ENCODE measurements around the gene PDGFD. TPM values are rescaled to one million over a fixed set of nuclear protein-coding genes. Genes with fewer than 3 reads are reported as not detected.

PDGFD gene
- polyA plus RNA-seq, 1 donor from 2014 or later = 1.0 TPM

DNA sequence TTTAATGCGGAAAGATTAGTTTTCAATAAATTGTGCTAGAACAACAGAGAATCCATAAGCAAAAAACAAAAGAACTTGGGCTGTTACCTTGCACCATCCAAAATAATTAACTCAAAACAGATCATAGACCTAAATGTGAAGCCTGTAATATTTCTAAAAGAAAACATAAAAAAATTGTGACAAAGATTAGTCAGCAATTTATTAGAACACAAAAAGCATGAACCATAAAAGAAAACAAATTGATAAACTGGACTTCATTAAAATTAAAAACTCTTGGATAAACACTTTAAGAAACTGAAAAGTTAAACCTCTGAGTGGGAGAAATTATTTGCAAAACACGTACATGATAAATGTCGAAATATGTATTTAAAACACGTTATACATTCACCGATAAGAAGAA, 106.0 kb downstream of the PDGFD start:
- H3K9me2 ChIP-seq (ENCODE audit: insufficient read depth, low read length) = no peaks in the 10 kb centered on the region
- no peaks in the 10 kb centered on the region for H4K20me1 ChIP-seq (ENCODE audit: insufficient read depth)
- no peaks in the 10 kb centered on the region for H3K27me3 ChIP-seq (ENCODE audit: insufficient read depth, low read depth, low read length)
- H3K4me2 ChIP-seq (ENCODE audit: low read length) = no peak overlapping the region
- no peaks in the 10 kb centered on the region for H3K9me3 ChIP-seq (ENCODE audit: low read length)
- H3F3A ChIP-seq (ENCODE audit: insufficient read depth, low read length, poor library complexity, severe bottlenecking) = no peaks in the 10 kb centered on the region
- no peaks in the 10 kb centered on the region for H3K79me2 ChIP-seq (replicated peaks; ENCODE audit: insufficient read depth, low read length)
- H3K36me3 ChIP-seq (ENCODE audit: insufficient read depth, low read length) = no peaks in the 10 kb centered on the region
- no peak overlapping the region for H2AFZ ChIP-seq (ENCODE audit: low read depth, low read length)
- H3K9ac ChIP-seq (ENCODE audit: low read length) = no peak overlapping the region
- no peak for TF ChIP-seq EP300 (conservative IDR thresholded peaks at IDR 0.05; ENCODE audit: poor library complexity, severe bottlenecking)
- no peak for TF ChIP-seq RAD21 (conservative IDR thresholded peaks at IDR 0.05)
- no peak for TF ChIP-seq MXI1 (conservative IDR thresholded peaks at IDR 0.05; ENCODE audit: poor library complexity, severe bottlenecking)
- no peak for TF ChIP-seq TAF1 (IDR thresholded peaks at IDR 0.05; ENCODE audit: low read depth)
- no peak for TF ChIP-seq POLR2AphosphoS5 (IDR thresholded peaks at IDR 0.05)
- no peak for TF ChIP-seq SMC3 (conservative IDR thresholded peaks at IDR 0.05; ENCODE audit: poor library complexity)
- TF ChIP-seq, protein P1, sequence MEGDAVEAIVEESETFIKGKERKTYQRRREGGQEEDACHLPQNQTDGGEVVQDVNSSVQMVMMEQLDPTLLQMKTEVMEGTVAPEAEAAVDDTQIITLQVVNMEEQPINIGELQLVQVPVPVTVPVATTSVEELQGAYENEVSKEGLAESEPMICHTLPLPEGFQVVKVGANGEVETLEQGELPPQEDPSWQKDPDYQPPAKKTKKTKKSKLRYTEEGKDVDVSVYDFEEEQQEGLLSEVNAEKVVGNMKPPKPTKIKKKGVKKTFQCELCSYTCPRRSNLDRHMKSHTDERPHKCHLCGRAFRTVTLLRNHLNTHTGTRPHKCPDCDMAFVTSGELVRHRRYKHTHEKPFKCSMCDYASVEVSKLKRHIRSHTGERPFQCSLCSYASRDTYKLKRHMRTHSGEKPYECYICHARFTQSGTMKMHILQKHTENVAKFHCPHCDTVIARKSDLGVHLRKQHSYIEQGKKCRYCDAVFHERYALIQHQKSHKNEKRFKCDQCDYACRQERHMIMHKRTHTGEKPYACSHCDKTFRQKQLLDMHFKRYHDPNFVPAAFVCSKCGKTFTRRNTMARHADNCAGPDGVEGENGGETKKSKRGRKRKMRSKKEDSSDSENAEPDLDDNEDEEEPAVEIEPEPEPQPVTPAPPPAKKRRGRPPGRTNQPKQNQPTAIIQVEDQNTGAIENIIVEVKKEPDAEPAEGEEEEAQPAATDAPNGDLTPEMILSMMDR (IDR thresholded peaks at IDR 0.05; ENCODE audit: poor library complexity, severe bottlenecking) = no peak
- TF ChIP-seq, protein P2, sequence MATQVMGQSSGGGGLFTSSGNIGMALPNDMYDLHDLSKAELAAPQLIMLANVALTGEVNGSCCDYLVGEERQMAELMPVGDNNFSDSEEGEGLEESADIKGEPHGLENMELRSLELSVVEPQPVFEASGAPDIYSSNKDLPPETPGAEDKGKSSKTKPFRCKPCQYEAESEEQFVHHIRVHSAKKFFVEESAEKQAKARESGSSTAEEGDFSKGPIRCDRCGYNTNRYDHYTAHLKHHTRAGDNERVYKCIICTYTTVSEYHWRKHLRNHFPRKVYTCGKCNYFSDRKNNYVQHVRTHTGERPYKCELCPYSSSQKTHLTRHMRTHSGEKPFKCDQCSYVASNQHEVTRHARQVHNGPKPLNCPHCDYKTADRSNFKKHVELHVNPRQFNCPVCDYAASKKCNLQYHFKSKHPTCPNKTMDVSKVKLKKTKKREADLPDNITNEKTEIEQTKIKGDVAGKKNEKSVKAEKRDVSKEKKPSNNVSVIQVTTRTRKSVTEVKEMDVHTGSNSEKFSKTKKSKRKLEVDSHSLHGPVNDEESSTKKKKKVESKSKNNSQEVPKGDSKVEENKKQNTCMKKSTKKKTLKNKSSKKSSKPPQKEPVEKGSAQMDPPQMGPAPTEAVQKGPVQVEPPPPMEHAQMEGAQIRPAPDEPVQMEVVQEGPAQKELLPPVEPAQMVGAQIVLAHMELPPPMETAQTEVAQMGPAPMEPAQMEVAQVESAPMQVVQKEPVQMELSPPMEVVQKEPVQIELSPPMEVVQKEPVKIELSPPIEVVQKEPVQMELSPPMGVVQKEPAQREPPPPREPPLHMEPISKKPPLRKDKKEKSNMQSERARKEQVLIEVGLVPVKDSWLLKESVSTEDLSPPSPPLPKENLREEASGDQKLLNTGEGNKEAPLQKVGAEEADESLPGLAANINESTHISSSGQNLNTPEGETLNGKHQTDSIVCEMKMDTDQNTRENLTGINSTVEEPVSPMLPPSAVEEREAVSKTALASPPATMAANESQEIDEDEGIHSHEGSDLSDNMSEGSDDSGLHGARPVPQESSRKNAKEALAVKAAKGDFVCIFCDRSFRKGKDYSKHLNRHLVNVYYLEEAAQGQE (IDR thresholded peaks at IDR 0.05; ENCODE audit: borderline replicate concordance) = no peak
- TF ChIP-seq EZH2 (IDR thresholded peaks at IDR 0.05; ENCODE audit: borderline replicate concordance, insufficient read depth, low read length, poor library complexity, severe bottlenecking) = no peak
- no peak overlapping the region for H3K27ac ChIP-seq (ENCODE audit: low read length)
- H3K4me3 ChIP-seq (ENCODE audit: low read length) = no peak overlapping the region

DNA sequence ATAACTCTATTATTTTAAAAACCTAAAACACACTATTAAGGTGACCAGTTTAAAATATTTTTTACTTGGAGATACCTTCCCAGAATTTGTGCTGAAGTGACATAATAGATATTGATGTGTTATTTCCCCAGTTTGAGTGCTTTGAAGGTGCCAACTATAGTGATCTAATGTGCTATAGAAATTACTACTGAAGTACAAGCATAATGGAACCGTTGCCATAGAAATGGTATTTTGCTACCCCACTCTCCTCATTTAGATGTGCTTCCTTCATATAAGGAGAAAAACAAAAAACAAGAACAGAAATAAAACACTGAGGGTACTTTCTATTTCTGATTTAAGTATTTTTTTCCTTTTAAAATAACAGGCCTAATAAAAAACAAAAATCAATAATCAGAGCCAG, 108.4 kb downstream of the PDGFD start:
- H3K9me2 ChIP-seq (ENCODE audit: insufficient read depth, low read length) = no peaks in the 10 kb centered on the region
- H4K20me1 ChIP-seq (ENCODE audit: insufficient read depth) = no peaks in the 10 kb centered on the region
- peak; percentile 24 for TF ChIP-seq EP300 (conservative IDR thresholded peaks at IDR 0.05; ENCODE audit: poor library complexity, severe bottlenecking)
- peak; percentile 40 for TF ChIP-seq POLR2AphosphoS5 (IDR thresholded peaks at IDR 0.05)
- no peak for TF ChIP-seq MXI1 (conservative IDR thresholded peaks at IDR 0.05; ENCODE audit: poor library complexity, severe bottlenecking)

More for the DNA sequence above, 108.4 kb downstream of the PDGFD start:
- H2AFZ ChIP-seq (ENCODE audit: low read depth, low read length) = no peak overlapping the region
- no peaks in the 10 kb centered on the region for H3K9me3 ChIP-seq (ENCODE audit: low read length)
- H3K36me3 ChIP-seq (ENCODE audit: insufficient read depth, low read length) = no peaks in the 10 kb centered on the region
- no peak overlapping the region for H3K27ac ChIP-seq (ENCODE audit: low read length)
- H3K9ac ChIP-seq (ENCODE audit: low read length) = no peak overlapping the region
- no peak overlapping the region for H3K4me2 ChIP-seq (ENCODE audit: low read length)
- H3K4me3 ChIP-seq (ENCODE audit: low read length) = no peak overlapping the region
- H3F3A ChIP-seq (ENCODE audit: insufficient read depth, low read length, poor library complexity, severe bottlenecking) = no peaks in the 10 kb centered on the region
- H3K79me2 ChIP-seq (replicated peaks; ENCODE audit: insufficient read depth, low read length) = no peaks in the 10 kb centered on the region
- H3K27me3 ChIP-seq (ENCODE audit: insufficient read depth, low read depth, low read length) = no peaks in the 10 kb centered on the region

Measured in neural cell (in vitro differentiated cells).